Endodermal cell (in vitro differentiated cells): ENCODE measurements around the gene LMO7. TPM values are rescaled to one million over a fixed set of nuclear protein-coding genes. Genes with fewer than 3 reads are reported as not detected.
A peak's percentile ranks its signal among the peaks of the same experiment; 100 is the strongest.

Source experiments
- DNase-seq: peaks from one replicate; pipeline ENCODE4 v3.0.0-alpha.2; 2017
- H3K27ac ChIP-seq: 2 replicates; pipeline ENCODE4 v1.5.1; 2013; ENCODE audit warnings: mild to moderate bottlenecking, low read depth, low read length, moderate library complexity
- H3K27me3 ChIP-seq: 2 replicates; pipeline ENCODE4 v1.6.1; 2013; ENCODE audit warnings: mild to moderate bottlenecking, low read length, moderate library complexity; ENCODE audit not compliant: insufficient read depth, control insufficient read depth, poor library complexity, severe bottlenecking
- H3K36me3 ChIP-seq: 2 replicates; pipeline ENCODE4 v1.7.0; 2013; ENCODE audit warnings: mild to moderate bottlenecking, low read length, moderate library complexity; ENCODE audit not compliant: control insufficient read depth, insufficient read depth
- H3K4me1 ChIP-seq: one replicate; pipeline ENCODE4 v1.7.0; 2013; ENCODE audit warnings: low read length; ENCODE audit not compliant: control insufficient read depth, insufficient read depth
- H3K4me3 ChIP-seq: 2 replicates; pipeline ENCODE4 v1.5.1; 2013; ENCODE audit warnings: mild to moderate bottlenecking, low read length, moderate library complexity
- H3K9ac ChIP-seq: 2 replicates; pipeline ENCODE4 v1.6.1; 2013; ENCODE audit warnings: mild to moderate bottlenecking, low read length, moderate library complexity; ENCODE audit not compliant: poor library complexity, severe bottlenecking; ENCODE audit errors: extremely low read depth
- H3K9me3 ChIP-seq: 2 replicates; pipeline ENCODE4 v1.6.1; 2013; ENCODE audit warnings: mild to moderate bottlenecking, low read length, moderate library complexity; ENCODE audit not compliant: control insufficient read depth
- H3K27ac Mint-ChIP-seq: 2 replicates; pipeline ENCODE4 v1.8.0; 2020; ENCODE audit warnings: mixed read lengths
- H3K27me3 Mint-ChIP-seq: 2 replicates; pipeline ENCODE4 v1.8.0; 2021; ENCODE audit warnings: mild to moderate bottlenecking, mixed read lengths; ENCODE audit not compliant: insufficient read depth
- H3K36me3 Mint-ChIP-seq: 2 replicates; pipeline ENCODE4 v1.8.0; 2020; ENCODE audit warnings: low read depth, mixed read lengths
- H3K4me1 Mint-ChIP-seq: 2 replicates; pipeline ENCODE4 v1.8.0; 2020; ENCODE audit warnings: mixed read lengths
- H3K4me3 Mint-ChIP-seq: 2 replicates; pipeline ENCODE4 v1.8.0; 2020; ENCODE audit warnings: mild to moderate bottlenecking, moderate library complexity, mixed read lengths
- H3K9me3 Mint-ChIP-seq: 2 replicates; pipeline ENCODE4 v1.8.0; 2020; ENCODE audit warnings: mild to moderate bottlenecking, mixed read lengths
- WGBS, 2 experiments: methylation state at CpG; one replicate each; pipeline versions ENCODE4 v1.1.5 to v1.1.7; 2013; ENCODE audit warnings: missing lambda C conversion rate in 2 of 2, mixed read lengths in 1 of 2; ENCODE audit not compliant: insufficient coverage in 1 of 2, insufficient read length in 1 of 2; 5-methylcytosine and 5-hydroxymethylcytosine counted together
- total RNA-seq, 2 donors: library from RNA; stranded (reverse); fragmentation: NEBNext Ultra II Directional in 1 of 2; extraction: Animal tissue kit (Norgen Biotek cat#: 25700) in 1 of 2; gene quantifications; 2 replicates in 1 of 2; 3 replicates in 1 of 2; pipeline ENCODE4 v1.2.1, GENCODE V29; 2021
- TF ChIP-seq, protein P1 (sequence below): fragments of 200-600 bp; sonication (generic); conservative IDR thresholded peaks from 2 replicates; pipeline ENCODE4 v1.5.0; 2021; ENCODE audit warnings: antibody characterized with exemption, mild to moderate bottlenecking

LMO7 gene
- total RNA-seq, 2 donors from 2014 or later: 9.9 to 14.1 TPM

DNA sequence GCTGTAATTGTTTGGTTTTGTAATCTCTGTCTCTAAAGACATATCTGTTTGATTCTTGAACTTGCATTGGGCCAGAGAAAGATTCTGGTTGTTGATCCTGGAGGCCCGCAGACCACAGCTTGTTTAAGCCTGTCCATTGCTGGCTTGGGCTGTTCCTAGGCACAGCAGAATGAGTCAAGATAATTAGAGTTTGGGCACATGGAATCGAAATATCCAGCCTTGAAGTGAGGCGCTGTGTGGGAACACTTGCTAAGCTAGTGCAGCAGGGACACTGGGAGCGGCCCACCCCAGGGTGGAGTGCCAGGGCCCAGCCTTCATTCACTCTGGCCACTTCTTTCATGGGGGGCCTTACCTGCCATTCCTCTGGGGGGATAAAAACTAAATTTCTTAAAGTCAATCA, 219.7 kb downstream of the LMO7 start:
- Histone ChIP-seq H3K4me1 (peaks cover 10% of the 10 kb centered on the region), H3K9ac (no peak overlapping the region), H3K9me3 (no peaks in the 10 kb centered on the region), H3K4me3 (no peak overlapping the region), H3K27me3 (no peaks in the 10 kb centered on the region), H3K27ac (no peak overlapping the region), H3K36me3 (no peaks in the 10 kb centered on the region)
- Mint-ChIP-seq H3K4me3 (no peak overlapping the region), H3K9me3 (peaks cover 1% of the 10 kb centered on the region), H3K27ac (peak overlapping the region; percentile 75), H3K36me3 (peaks cover 15% of the 10 kb centered on the region), H3K4me1 (peaks cover 21% of the 10 kb centered on the region), H3K27me3 (no peaks in the 10 kb centered on the region)
- no peak for DNase-seq
- 90 to 92% methylated on average over 2 to 4 of the region's 4 CpGs for WGBS, 2 experiments
- TF ChIP-seq, protein P1, sequence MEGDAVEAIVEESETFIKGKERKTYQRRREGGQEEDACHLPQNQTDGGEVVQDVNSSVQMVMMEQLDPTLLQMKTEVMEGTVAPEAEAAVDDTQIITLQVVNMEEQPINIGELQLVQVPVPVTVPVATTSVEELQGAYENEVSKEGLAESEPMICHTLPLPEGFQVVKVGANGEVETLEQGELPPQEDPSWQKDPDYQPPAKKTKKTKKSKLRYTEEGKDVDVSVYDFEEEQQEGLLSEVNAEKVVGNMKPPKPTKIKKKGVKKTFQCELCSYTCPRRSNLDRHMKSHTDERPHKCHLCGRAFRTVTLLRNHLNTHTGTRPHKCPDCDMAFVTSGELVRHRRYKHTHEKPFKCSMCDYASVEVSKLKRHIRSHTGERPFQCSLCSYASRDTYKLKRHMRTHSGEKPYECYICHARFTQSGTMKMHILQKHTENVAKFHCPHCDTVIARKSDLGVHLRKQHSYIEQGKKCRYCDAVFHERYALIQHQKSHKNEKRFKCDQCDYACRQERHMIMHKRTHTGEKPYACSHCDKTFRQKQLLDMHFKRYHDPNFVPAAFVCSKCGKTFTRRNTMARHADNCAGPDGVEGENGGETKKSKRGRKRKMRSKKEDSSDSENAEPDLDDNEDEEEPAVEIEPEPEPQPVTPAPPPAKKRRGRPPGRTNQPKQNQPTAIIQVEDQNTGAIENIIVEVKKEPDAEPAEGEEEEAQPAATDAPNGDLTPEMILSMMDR: no peak

DNA sequence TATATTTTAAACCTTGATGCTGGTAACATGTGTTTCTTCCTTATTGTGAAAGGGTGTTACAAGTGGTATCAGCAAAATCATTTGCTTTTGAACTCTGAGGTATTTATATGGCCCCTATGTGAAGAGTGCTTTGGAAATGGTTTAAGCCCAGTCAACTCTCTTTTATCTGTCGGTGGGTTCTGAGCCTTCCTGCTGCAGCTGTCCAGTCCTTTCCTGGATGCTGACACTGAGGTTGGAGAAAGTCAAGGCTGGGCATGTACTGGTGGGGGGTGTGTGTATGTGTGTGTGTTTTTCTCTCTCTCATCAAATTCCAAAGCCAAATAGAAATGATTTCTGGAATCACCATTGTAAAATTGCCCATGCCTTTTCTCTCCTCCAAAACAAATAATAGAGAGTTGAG, 221.2 kb downstream of the LMO7 start:
- H3K9ac ChIP-seq: no peak overlapping the region
- no peaks in the 10 kb centered on the region for H3K9me3 ChIP-seq
- no peak for DNase-seq
- H3K4me1 Mint-ChIP-seq: peaks cover 21% of the 10 kb centered on the region
- H3K27ac Mint-ChIP-seq: no peak overlapping the region
- TF ChIP-seq, protein P1: no peak
- H3K27me3 ChIP-seq: no peaks in the 10 kb centered on the region
- H3K4me3 Mint-ChIP-seq: no peak overlapping the region
- H3K4me3 ChIP-seq: no peak overlapping the region
- no peaks in the 10 kb centered on the region for H3K9me3 Mint-ChIP-seq
- WGBS, 2 experiments: 94% methylated on average over 1 of the region's 1 CpG; no CpG with 5 or more reads in 1 of the 2 experiments
- peaks cover 13% of the 10 kb centered on the region for H3K36me3 Mint-ChIP-seq
- H3K27me3 Mint-ChIP-seq: no peaks in the 10 kb centered on the region
- H3K4me1 ChIP-seq: peaks cover 10% of the 10 kb centered on the region
- H3K27ac ChIP-seq: no peak overlapping the region
- no peaks in the 10 kb centered on the region for H3K36me3 ChIP-seq

DNA sequence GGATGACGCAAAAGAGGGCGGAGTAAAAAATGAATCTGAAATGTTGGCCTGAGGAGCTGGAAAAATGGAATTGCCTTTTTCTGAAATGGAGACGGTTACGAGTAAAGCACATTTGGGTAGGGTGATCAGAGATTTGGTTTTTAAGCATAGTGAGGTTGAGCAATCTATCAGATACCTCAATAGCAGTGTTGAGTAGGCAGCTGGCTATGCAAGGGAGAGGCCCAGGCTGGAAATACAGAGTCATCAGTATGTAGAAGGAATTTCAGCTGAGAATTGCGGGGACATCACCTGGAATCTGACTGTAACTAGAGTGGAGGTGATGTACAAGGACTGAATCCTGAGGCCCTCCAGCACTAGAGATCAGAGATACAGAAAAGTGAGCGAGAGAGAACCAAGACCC, 224.8 kb downstream of the LMO7 start:
- H3K36me3 Mint-ChIP-seq: no peaks in the 10 kb centered on the region

More for the DNA sequence above, 224.8 kb downstream of the LMO7 start:
- no peak overlapping the region for H3K4me3 Mint-ChIP-seq
- peaks cover 8% of the 10 kb centered on the region for H3K4me1 Mint-ChIP-seq
- DNase-seq: no peak
- TF ChIP-seq, protein P1: no peak
- peaks cover 6% of the 10 kb centered on the region for H3K4me1 ChIP-seq
- no peak overlapping the region for H3K4me3 ChIP-seq
- H3K27ac ChIP-seq: no peak overlapping the region
- WGBS, 2 experiments: 92 to 96% methylated on average over 6 of the region's 6 CpGs
- no peak overlapping the region for H3K9ac ChIP-seq
- H3K36me3 ChIP-seq: no peaks in the 10 kb centered on the region
- H3K9me3 Mint-ChIP-seq: no peaks in the 10 kb centered on the region
- H3K27me3 Mint-ChIP-seq: no peaks in the 10 kb centered on the region
- H3K27me3 ChIP-seq: no peaks in the 10 kb centered on the region
- H3K9me3 ChIP-seq: no peaks in the 10 kb centered on the region
- H3K27ac Mint-ChIP-seq: no peak overlapping the region
